ENCODE measurements around the gene SPHKAP.

DNA sequence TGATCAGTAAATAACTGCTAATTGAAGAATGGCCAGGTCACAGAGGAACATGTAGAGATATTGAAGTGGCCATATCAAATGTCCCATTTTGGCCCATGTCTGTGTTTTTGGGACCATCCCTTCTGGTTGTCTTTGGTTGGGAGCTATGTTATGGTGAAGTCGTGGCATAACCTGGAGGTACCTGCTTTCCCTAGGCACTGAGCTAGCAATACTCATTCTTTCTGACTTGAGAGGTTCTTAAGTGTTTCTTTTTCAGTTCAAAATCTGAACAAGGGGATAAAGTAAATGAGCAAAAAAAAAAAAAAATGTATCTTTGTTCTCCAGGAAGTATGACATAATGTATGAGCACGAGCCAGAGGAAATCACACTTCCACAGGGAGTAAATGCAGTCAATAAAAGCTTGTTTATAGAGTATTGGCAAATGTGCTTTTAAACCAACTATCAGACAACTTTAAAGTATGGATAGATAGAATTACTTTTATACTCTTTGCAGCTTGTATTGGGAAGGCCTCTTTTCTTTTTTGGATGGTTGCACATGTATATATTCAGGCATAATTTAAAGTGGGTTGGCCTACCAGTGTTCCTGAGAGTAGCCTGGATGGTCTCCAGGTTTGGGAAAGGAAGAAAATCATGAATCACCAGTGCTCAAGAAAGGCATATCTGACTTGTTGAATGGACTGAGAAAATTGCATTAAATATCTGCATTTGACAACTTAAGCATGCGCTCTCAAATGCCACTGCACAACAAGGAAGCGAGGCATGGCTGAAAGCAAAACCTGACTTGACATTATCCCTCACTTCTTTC is 125.0 kb downstream of the SPHKAP start:
- no peak; the same call in 1 of the 2 replicates for TF ChIP-seq POLR2AphosphoS5 (IDR thresholded peaks at IDR 0.05; ENCODE audit: borderline replicate concordance, low read depth, low read length)
- TF ChIP-seq EZH2 (IDR thresholded peaks at IDR 0.05), result no peak

All from SK-N-MC (cell line).